B cell (primary cell): ENCODE results near the gene CCDC6. TPM values are rescaled to one million over a fixed set of nuclear protein-coding genes. Genes with fewer than 3 reads are reported as not detected.
"Not testable (repeated sequence)": the region's sequence is repeated elsewhere in the genome, so short reads cannot be mapped to it uniquely, and the experiment has no call there.

Source experiments
- ATAC-seq: fragments of 200-7000 bp; cut with Tn5 transposase; one replicate; pipeline ENCODE4 v1.10.0; 2021; ENCODE audit warnings: low read depth, mild to moderate bottlenecking, moderate number of reproducible peaks, moderate library complexity
- CTCF ChIA-PET: fragments of 350-600 bp; sonication (Branson Sonifier 250); formaldehyde crosslinking; loops from one replicate; lab custom pipeline; 2021; ENCODE audit warnings: antibody characterized with exemption, inconsistent platforms; lab: Charles Lee
- POLR2A ChIA-PET: fragments of 350-600 bp; sonication (Branson Sonifier 250); formaldehyde crosslinking; loops from one replicate; lab custom pipeline; 2021; ENCODE audit warnings: antibody characterized with exemption; lab: Charles Lee
- DNase-seq: peaks from one replicate; pipeline ENCODE4 v3.0.0; 2013
- H2AFZ ChIP-seq: 2 replicates; pipeline ENCODE4 v1.6.1; 2012; ENCODE audit warnings: mild to moderate bottlenecking, low read depth, low read length; ENCODE audit not compliant: insufficient read depth, poor library complexity, severe bottlenecking
- H3K27ac ChIP-seq, 2 donors: 1 replicate in 1 of 2; 2 replicates in 1 of 2; pipeline ENCODE4 v1.5.1; 2012 to 2013; ENCODE audit warnings: low read length in 2 of 2, mild to moderate bottlenecking in 2 of 2, moderate library complexity in 1 of 2
- H3K27me3 ChIP-seq, 4 experiments: fragments of 200-600 bp in 1 of 4; sonication (generic) in 1 of 4; replicated peaks in 1 of 4; 1 replicate in 2 of 4; 2 replicates in 2 of 4; pipeline versions ENCODE4 v1.6.1 to v1.7.0; 2013 to 2016; ENCODE audit warnings: low read length in 3 of 4, mild to moderate bottlenecking in 2 of 4, mixed read lengths in 1 of 4, moderate library complexity in 1 of 4; ENCODE audit not compliant: insufficient read depth in 4 of 4, control insufficient read depth in 3 of 4; ENCODE audit errors: control extremely low read depth in 1 of 4
- H3K36me3 ChIP-seq, 2 experiments: replicated peaks in 1 of 2; 1 replicate in 1 of 2; 2 replicates in 1 of 2; pipeline versions ENCODE4 v1.6.1 to v1.7.1; 2013; ENCODE audit warnings: low read length in 1 of 2; ENCODE audit not compliant: insufficient read depth in 2 of 2, control insufficient read depth in 1 of 2; ENCODE audit errors: control extremely low read depth in 1 of 2, extremely low read depth in 1 of 2
- H3K4me1 ChIP-seq, 2 donors: fragments of 200-600 bp in 1 of 2; sonication (generic) in 1 of 2; 1 replicate in 1 of 2; 2 replicates in 1 of 2; pipeline versions ENCODE4 v1.5.1 to v1.6.1; 2013 to 2017; ENCODE audit warnings: low read length in 2 of 2; ENCODE audit not compliant: control insufficient read depth in 2 of 2, insufficient read depth in 2 of 2
- H3K4me2 ChIP-seq: replicated peaks from 2 replicates; pipeline ENCODE3; 2012; ENCODE audit warnings: mild to moderate bottlenecking, low read depth, low read length; ENCODE audit not compliant: poor library complexity, severe bottlenecking
- H3K4me3 ChIP-seq, 5 experiments: fragments of 200-600 bp in 1 of 5; sonication (generic) in 1 of 5; 1 replicate in 3 of 5; 2 replicates in 2 of 5; pipeline versions ENCODE4 v1.5.1 to v1.7.0; 2011 to 2016; ENCODE audit warnings: low read length in 4 of 5, mild to moderate bottlenecking in 4 of 5, low read depth in 2 of 5, control low read depth in 1 of 5, moderate library complexity in 1 of 5; ENCODE audit not compliant: insufficient read depth in 1 of 5; ENCODE audit errors: control extremely low read depth in 1 of 5, extremely low read depth in 1 of 5
- H3K79me2 ChIP-seq: fragments of 200-600 bp; sonication (generic); one replicate; pipeline ENCODE4 v1.6.0; 2016; ENCODE audit warnings: low read length; ENCODE audit not compliant: control insufficient read depth, insufficient read depth
- H3K9ac ChIP-seq: fragments of 200-600 bp; sonication (generic); 2 replicates; pipeline ENCODE4 v1.6.1; 2017; ENCODE audit warnings: mild to moderate bottlenecking, low read length, moderate library complexity
- H3K9me3 ChIP-seq, 3 donors: one replicate each; pipeline versions ENCODE4 v1.6.1 to v1.7.1; 2013; ENCODE audit warnings: low read length in 2 of 3; ENCODE audit not compliant: control insufficient read depth in 2 of 3, insufficient read depth in 1 of 3; ENCODE audit errors: control extremely low read depth in 1 of 3
- H4K20me1 ChIP-seq: 2 replicates; pipeline ENCODE4 v1.6.0; 2012; ENCODE audit warnings: mild to moderate bottlenecking, low read length; ENCODE audit not compliant: insufficient read depth, control insufficient read depth, poor library complexity, severe bottlenecking
- H3K27ac Mint-ChIP-seq: one replicate; pipeline ENCODE4 v1.8.0; 2021; ENCODE audit warnings: mixed read lengths
- H3K27me3 Mint-ChIP-seq: one replicate; pipeline ENCODE4 v1.8.0; 2021; ENCODE audit warnings: mixed read lengths
- H3K4me1 Mint-ChIP-seq: one replicate; pipeline ENCODE4 v1.8.0; 2021; ENCODE audit warnings: mixed read lengths
- H3K4me3 Mint-ChIP-seq: one replicate; pipeline ENCODE4 v1.8.0; 2021; ENCODE audit warnings: mixed read lengths
- H3K9me3 Mint-ChIP-seq: one replicate; pipeline ENCODE4 v1.8.0; 2022; ENCODE audit warnings: mixed read lengths; ENCODE audit not compliant: insufficient read depth
- CTCF ChIP-seq: fragments of 200-600 bp; IDR thresholded peaks from one replicate; pipeline ENCODE4 v1.8.0; 2022; ENCODE audit warnings: antibody characterized with exemption, mild to moderate bottlenecking
- EZH2 ChIP-seq: IDR thresholded peaks from 2 replicates; pipeline ENCODE4 v1.6.1; 2012; ENCODE audit warnings: borderline replicate concordance, low read depth, mild to moderate bottlenecking, moderate library complexity, low read length; ENCODE audit not compliant: insufficient read depth, poor library complexity, severe bottlenecking
- WGBS: methylation state at CpG from one replicate; pipeline ENCODE4 v1.1.5; 2013; ENCODE audit warnings: missing lambda C conversion rate; ENCODE audit not compliant: insufficient coverage; 5-methylcytosine and 5-hydroxymethylcytosine counted together
- intact Hi-C: fragments of 100-400 bp; cut with micrococcal nuclease; formaldehyde crosslinking; loops from one replicate; pipeline ENCODE4 v1.10.0; 2022
- polyA plus RNA-seq: library from polyadenylated mRNA; depleted of rRNA; stranded (reverse); fragments of >200 nt; gene quantifications from 2 replicates; pipeline ENCODE4 v1.2.3, GENCODE V29; 2012
- total RNA-seq, 2 donors: library from RNA; stranded (reverse); fragments of 120-200 nt in 1 of 2; gene quantifications; 1 replicate in 1 of 2; 2 replicates in 1 of 2; pipeline versions ENCODE4 v1.2.3 to v1.2.4, GENCODE V29; 2013 to 2022

Gene CCDC6
- total and polyA plus RNA-seq, 2 donors (not counting 1 experiment from before 2014, with no cell fraction given): 18.2 to 30.1 TPM

- H3K27ac Mint-ChIP-seq: no peak overlapping the region
- ATAC-seq: no peak
- CTCF ChIA-PET: interaction anchor here (0.6 kb wide), 1 partner anchor 897 kb away, joined by 3 read pairs; no protein-coding TSS in a partner anchor
- H3K4me2 ChIP-seq: no peak overlapping the region
- intact Hi-C loops: no loop called here
- H3K4me3 ChIP-seq: no peak overlapping the region
- no peak for DNase-seq
- H3K4me1 Mint-ChIP-seq: no peaks in the 10 kb centered on the region
- H3K27ac ChIP-seq: no peak overlapping the region
- H3K9ac ChIP-seq: no peak overlapping the region
- peaks cover 0 to 5% (median 0%) of the 10 kb centered on the region in 3 donors for H3K9me3 ChIP-seq
- POLR2A ChIA-PET: no interaction called here
- H3K9me3 Mint-ChIP-seq: no peaks in the 10 kb centered on the region
- no peaks in the 10 kb centered on the region for H4K20me1 ChIP-seq
- no peak for TF ChIP-seq EZH2
- TF ChIP-seq CTCF: no peak
- H3K36me3 ChIP-seq: no peaks in the 10 kb centered on the region
- H3K27me3 ChIP-seq: peaks cover 0 to 3% (median 0%) of the 10 kb centered on the region in 4 experiments
- no peaks in the 10 kb centered on the region for H3K79me2 ChIP-seq
- no peak overlapping the region for H3K4me3 Mint-ChIP-seq
- H3K27me3 Mint-ChIP-seq: peaks cover 32% of the 10 kb centered on the region
- no peak overlapping the region for H2AFZ ChIP-seq
- no peaks in the 10 kb centered on the region for H3K4me1 ChIP-seq
- 78% methylated on average over 1 of the region's 1 CpG for WGBS
Observed at GRCh38 chr10:59748834-59749233, 157.5 kb downstream of the CCDC6 start.

- H3K27me3 ChIP-seq: no peaks in the 10 kb centered on the region
- no peaks in the 10 kb centered on the region for H4K20me1 ChIP-seq
- no peak overlapping the region for H3K4me3 ChIP-seq
- Mint-ChIP-seq H3K4me1 (no peaks in the 10 kb centered on the region), H3K27me3 (peaks cover 11% of the 10 kb centered on the region), H3K9me3 (no peaks in the 10 kb centered on the region), H3K27ac (no peak overlapping the region), H3K4me3 (no peak overlapping the region)
- no peaks in the 10 kb centered on the region for H3K36me3 ChIP-seq
- H2AFZ ChIP-seq: no peak overlapping the region
- H3K27ac ChIP-seq: no peak overlapping the region
- ATAC-seq: no peak
- DNase-seq: no peak
- no peak overlapping the region for H3K9ac ChIP-seq
- H3K79me2 ChIP-seq: no peaks in the 10 kb centered on the region
- CTCF ChIA-PET: no interaction called here
- POLR2A ChIA-PET: no interaction called here
- no peaks in the 10 kb centered on the region for H3K4me1 ChIP-seq
- no peak for TF ChIP-seq EZH2
- TF ChIP-seq CTCF: no peak
- no peak overlapping the region for H3K4me2 ChIP-seq
- H3K9me3 ChIP-seq: peaks cover 0 to 10% (median 0%) of the 10 kb centered on the region in 3 donors
- intact Hi-C loops: no loop called here
- no CpG with 5 or more reads among the region's 2 CpGs for WGBS
Observed at GRCh38 chr10:59745163-59745650, 161.1 kb downstream of the CCDC6 start.

GRCh38 chr10:59744762-59745161 lies 161.6 kb downstream of the CCDC6 start:
- H3K27ac Mint-ChIP-seq, H3K9me3 ChIP-seq, H3K27ac ChIP-seq, H3K4me3 Mint-ChIP-seq, CTCF ChIA-PET, DNase-seq, H3K9ac ChIP-seq, H3K27me3 ChIP-seq, H3K79me2 ChIP-seq, H2AFZ ChIP-seq, H3K4me3 ChIP-seq, POLR2A ChIA-PET, ATAC-seq, H3K4me1 Mint-ChIP-seq, intact Hi-C loops, H3K4me1 ChIP-seq, H3K36me3 ChIP-seq, H4K20me1 ChIP-seq, H3K4me2 ChIP-seq, H3K9me3 Mint-ChIP-seq: not testable (repeated sequence)
- no CpG with 5 or more reads among the region's 6 CpGs for WGBS
- H3K27me3 Mint-ChIP-seq: peaks cover 11% of the 10 kb centered on the region
